Neural cell (in vitro differentiated cells): ENCODE results near the gene TRAM2.

Experiments
- EP300 ChIP-seq: fragments of 450-650 bp; conservative IDR thresholded peaks from 2 replicates; pipeline ENCODE4 v1.6.1; 2014; ENCODE audit warnings: antibody characterized with exemption, mild to moderate bottlenecking, moderate library complexity; ENCODE audit not compliant: poor library complexity, severe bottlenecking
- EZH2 ChIP-seq: fragments of 200-600, 300-800 bp; shearing (Covaris generic), sonication (generic); IDR thresholded peaks from 2 replicates; pipeline ENCODE4 v1.6.1; 2014; ENCODE audit warnings: antibody characterized with exemption, low read length, borderline replicate concordance, mild to moderate bottlenecking; ENCODE audit not compliant: insufficient read depth, poor library complexity, severe bottlenecking
- MXI1 ChIP-seq: fragments of 450-650 bp; conservative IDR thresholded peaks from 2 replicates; pipeline ENCODE4 v1.6.1; 2014; ENCODE audit warnings: antibody characterized with exemption, mild to moderate bottlenecking; ENCODE audit not compliant: poor library complexity, severe bottlenecking
- POLR2AphosphoS5 ChIP-seq: IDR thresholded peaks from 2 replicates; pipeline ENCODE4 v1.6.1; 2012
- RAD21 ChIP-seq: fragments of 450-650 bp; conservative IDR thresholded peaks from 2 replicates; pipeline ENCODE4 v1.6.1; 2014; ENCODE audit warnings: antibody characterized with exemption, mild to moderate bottlenecking, moderate library complexity
- TAF1 ChIP-seq: IDR thresholded peaks from 2 replicates; pipeline ENCODE4 v1.6.1; 2012; ENCODE audit warnings: low read depth
- TF ChIP-seq, protein P1 (sequence below): fragments of 450-650 bp; IDR thresholded peaks from 2 replicates; pipeline ENCODE4 v1.5.1; 2014; ENCODE audit warnings: antibody characterized with exemption, mild to moderate bottlenecking, moderate library complexity; ENCODE audit not compliant: poor library complexity, severe bottlenecking

DNA sequence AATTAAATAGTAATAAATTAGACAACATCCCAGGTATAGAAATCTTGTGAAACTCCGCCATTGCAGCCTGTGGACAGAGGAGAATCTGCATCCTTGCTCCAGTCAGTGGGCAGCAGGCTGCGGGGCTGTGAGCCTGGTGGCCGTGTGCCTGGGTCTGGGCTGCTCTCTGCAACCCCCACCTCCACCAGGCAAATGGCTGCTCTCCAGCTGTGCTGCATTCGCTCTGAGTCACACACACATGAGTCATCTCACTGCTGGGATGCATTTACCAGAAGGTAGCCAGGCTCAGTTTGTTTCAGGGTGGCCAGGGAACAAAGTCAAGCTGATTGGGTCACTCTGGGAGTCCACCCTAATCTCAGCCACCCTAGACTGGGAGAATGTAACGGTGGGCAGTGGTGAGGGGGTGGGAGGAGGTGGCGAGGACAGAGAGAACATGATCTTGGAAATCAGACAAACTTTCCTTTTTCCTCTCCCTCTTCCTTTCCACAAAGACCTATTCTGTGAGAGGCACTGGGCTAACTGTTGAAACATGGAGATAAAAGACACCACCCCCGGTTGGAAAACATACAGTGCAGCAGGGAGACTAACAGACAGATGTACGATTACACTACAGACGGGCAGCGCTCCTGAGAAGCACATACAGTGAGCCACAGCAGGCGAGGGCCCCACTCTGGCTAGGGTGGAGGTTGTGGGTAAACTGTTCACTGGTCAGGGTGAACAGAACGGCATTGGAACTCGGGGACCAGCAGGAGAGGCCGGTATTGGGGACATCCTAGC lies 59.2 kb downstream of the TRAM2 start:
- TF ChIP-seq POLR2AphosphoS5 = no peak
- no peak for TF ChIP-seq RAD21
- TF ChIP-seq, protein P1, sequence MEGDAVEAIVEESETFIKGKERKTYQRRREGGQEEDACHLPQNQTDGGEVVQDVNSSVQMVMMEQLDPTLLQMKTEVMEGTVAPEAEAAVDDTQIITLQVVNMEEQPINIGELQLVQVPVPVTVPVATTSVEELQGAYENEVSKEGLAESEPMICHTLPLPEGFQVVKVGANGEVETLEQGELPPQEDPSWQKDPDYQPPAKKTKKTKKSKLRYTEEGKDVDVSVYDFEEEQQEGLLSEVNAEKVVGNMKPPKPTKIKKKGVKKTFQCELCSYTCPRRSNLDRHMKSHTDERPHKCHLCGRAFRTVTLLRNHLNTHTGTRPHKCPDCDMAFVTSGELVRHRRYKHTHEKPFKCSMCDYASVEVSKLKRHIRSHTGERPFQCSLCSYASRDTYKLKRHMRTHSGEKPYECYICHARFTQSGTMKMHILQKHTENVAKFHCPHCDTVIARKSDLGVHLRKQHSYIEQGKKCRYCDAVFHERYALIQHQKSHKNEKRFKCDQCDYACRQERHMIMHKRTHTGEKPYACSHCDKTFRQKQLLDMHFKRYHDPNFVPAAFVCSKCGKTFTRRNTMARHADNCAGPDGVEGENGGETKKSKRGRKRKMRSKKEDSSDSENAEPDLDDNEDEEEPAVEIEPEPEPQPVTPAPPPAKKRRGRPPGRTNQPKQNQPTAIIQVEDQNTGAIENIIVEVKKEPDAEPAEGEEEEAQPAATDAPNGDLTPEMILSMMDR = no peak
- no peak for TF ChIP-seq MXI1
- TF ChIP-seq EP300 = no peak
- no peak for TF ChIP-seq EZH2
- no peak for TF ChIP-seq TAF1
